PFSK-1 (cell line): Measurements from ENCODE around the gene MRPL9.

Experiments used
- POLR2AphosphoS5 ChIP-seq: IDR thresholded peaks from 2 replicates; pipeline ENCODE4 v1.6.1; 2012; ENCODE audit warnings: low read depth, mild to moderate bottlenecking, control low read depth, low read length, moderate library complexity
- SIN3A ChIP-seq: IDR thresholded peaks from 2 replicates; pipeline ENCODE4 v1.6.1; 2012; ENCODE audit warnings: mild to moderate bottlenecking, low read length, moderate library complexity, borderline replicate concordance; ENCODE audit not compliant: insufficient read depth
- TAF1 ChIP-seq: IDR thresholded peaks from 2 replicates; pipeline ENCODE4 v1.6.1; 2012; ENCODE audit warnings: low read length, control low read depth, borderline replicate concordance; ENCODE audit not compliant: insufficient read depth
- TF ChIP-seq, protein P1 (sequence below), 2 experiments: IDR thresholded peaks; 2 replicates each; pipeline versions ENCODE4 v1.6.1 to v1.8.0; 2011 to 2012; ENCODE audit warnings: low read depth in 2 of 2, low read length in 2 of 2, control low read depth in 1 of 2, inconsistent platforms in 1 of 2, mild to moderate bottlenecking in 1 of 2, moderate library complexity in 1 of 2; ENCODE audit not compliant: insufficient read depth in 1 of 2

DNA sequence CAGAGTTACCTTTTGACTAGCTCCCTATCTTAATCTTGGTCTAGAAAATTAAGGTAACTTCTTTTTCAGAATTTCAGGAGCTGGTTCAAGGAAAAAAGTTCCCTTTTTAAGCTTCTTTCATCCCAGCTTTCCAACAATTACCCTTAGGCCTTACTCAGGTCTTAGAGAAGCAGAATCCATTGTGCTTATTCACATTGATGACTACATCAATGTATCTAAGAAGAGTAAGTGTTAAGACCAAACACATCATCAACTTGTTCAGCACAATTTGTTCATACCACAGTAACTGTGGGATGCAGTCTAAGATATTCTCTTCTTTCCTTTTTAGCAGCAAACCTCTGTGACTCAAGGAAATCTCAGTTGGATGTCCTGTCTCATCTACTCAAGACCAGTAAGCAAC, 4.1 kb downstream of the MRPL9 start:
- TF ChIP-seq, protein P1, sequence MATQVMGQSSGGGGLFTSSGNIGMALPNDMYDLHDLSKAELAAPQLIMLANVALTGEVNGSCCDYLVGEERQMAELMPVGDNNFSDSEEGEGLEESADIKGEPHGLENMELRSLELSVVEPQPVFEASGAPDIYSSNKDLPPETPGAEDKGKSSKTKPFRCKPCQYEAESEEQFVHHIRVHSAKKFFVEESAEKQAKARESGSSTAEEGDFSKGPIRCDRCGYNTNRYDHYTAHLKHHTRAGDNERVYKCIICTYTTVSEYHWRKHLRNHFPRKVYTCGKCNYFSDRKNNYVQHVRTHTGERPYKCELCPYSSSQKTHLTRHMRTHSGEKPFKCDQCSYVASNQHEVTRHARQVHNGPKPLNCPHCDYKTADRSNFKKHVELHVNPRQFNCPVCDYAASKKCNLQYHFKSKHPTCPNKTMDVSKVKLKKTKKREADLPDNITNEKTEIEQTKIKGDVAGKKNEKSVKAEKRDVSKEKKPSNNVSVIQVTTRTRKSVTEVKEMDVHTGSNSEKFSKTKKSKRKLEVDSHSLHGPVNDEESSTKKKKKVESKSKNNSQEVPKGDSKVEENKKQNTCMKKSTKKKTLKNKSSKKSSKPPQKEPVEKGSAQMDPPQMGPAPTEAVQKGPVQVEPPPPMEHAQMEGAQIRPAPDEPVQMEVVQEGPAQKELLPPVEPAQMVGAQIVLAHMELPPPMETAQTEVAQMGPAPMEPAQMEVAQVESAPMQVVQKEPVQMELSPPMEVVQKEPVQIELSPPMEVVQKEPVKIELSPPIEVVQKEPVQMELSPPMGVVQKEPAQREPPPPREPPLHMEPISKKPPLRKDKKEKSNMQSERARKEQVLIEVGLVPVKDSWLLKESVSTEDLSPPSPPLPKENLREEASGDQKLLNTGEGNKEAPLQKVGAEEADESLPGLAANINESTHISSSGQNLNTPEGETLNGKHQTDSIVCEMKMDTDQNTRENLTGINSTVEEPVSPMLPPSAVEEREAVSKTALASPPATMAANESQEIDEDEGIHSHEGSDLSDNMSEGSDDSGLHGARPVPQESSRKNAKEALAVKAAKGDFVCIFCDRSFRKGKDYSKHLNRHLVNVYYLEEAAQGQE (IDR thresholded peaks at IDR 0.05; ENCODE audit: insufficient read depth in 1 of 2, low read depth in 2 of 2, low read length in 2 of 2) = no peak
- no peak for TF ChIP-seq TAF1
- no peak for TF ChIP-seq POLR2AphosphoS5
- no peak for TF ChIP-seq SIN3A
